ENCODE data around the gene ZFYVE1.

Gene ZFYVE1

DNA sequence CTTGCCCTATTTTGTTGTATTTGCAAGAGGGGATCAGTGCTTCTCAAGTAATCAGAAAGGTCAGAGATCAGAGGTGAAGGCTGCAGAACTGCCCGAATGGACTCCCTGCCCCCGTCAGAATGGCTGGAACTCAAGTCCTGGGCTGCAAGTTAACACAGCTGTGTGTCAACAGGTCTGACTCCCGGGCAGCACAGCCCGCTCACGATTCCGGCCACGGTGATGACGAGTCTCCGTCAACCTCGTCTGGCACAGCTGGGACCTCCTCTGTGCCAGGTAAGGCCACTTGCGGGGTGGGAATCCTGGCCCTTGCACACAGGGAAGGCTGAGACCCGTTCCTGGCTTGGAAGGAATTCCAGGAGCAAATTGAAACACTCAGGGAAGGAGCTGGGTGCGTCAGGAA is 87.3 kb downstream of the ZFYVE1 start:
- H3K27me3 ChIP-seq (ENCODE audit: insufficient read depth, poor library complexity, severe bottlenecking), result no peaks in the 10 kb centered on the region
- TF ChIP-seq CTCF (IDR thresholded peaks at IDR 0.05; ENCODE audit: insufficient read depth, low read length) (no peak), REST (IDR thresholded peaks at IDR 0.05; ENCODE audit: insufficient replicate concordance, low read depth) (no peak), POLR2AphosphoS5 (IDR thresholded peaks at IDR 0.05; ENCODE audit: low read depth) (no peak), SPI1 (IDR thresholded peaks at IDR 0.05; ENCODE audit: borderline replicate concordance, low read depth) (no peak), GABPA (IDR thresholded peaks at IDR 0.05; ENCODE audit: low read depth) (no peak)
- no peak overlapping the region for H3K4me3 ChIP-seq (replicated peaks; ENCODE audit: insufficient read depth, low read length)
- DNase-seq (ENCODE audit: low read depth in 1 of 2, low spot score in 1 of 2), result no peak
- no peak overlapping the region for H3K27ac ChIP-seq (replicated peaks)

DNA sequence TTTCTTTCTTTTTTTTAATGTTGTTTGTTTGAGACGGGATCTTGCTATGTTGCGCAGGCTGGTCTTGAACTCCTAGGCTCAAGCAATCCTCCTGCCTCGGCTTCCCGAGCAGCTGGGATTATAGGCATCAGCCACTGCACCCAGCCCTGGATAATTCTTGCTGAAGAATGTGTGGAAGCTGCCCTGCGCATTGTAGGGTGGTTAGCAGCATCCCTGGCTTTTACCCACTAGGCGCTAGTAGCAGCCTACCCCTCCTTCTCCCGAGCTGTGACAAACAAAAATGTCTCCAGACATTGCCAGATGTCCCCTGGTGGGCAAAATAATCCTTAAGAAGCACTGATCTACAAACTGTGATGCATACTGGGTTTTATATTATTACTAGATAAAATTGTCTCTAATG is 94.0 kb downstream of the ZFYVE1 start:
- no peak overlapping the region for H3K27ac ChIP-seq (replicated peaks)
- no peak for TF ChIP-seq POLR2AphosphoS5 (IDR thresholded peaks at IDR 0.05; ENCODE audit: low read depth)
- no peak overlapping the region for H3K4me3 ChIP-seq (replicated peaks; ENCODE audit: insufficient read depth, low read length)
- DNase-seq (ENCODE audit: low read depth in 1 of 2, low spot score in 1 of 2), result no peak
- no peaks in the 10 kb centered on the region for H3K27me3 ChIP-seq (ENCODE audit: insufficient read depth, poor library complexity, severe bottlenecking)

- no peak for DNase-seq (ENCODE audit: low read depth in 1 of 2, low spot score in 1 of 2)
- Histone ChIP-seq H3K4me3 (replicated peaks; ENCODE audit: insufficient read depth, low read length) (no peak overlapping the region), H3K27ac (replicated peaks) (no peak overlapping the region), H3K27me3 (ENCODE audit: insufficient read depth, poor library complexity, severe bottlenecking) (no peaks in the 10 kb centered on the region)
- TF ChIP-seq CTCF (IDR thresholded peaks at IDR 0.05; ENCODE audit: insufficient read depth, low read length), result no peak
- TF ChIP-seq REST (IDR thresholded peaks at IDR 0.05; ENCODE audit: insufficient replicate concordance, low read depth), result no peak
- no peak for TF ChIP-seq POLR2AphosphoS5 (IDR thresholded peaks at IDR 0.05; ENCODE audit: low read depth)
Measured at GRCh38 chr14:72929316-72930080, 97.4 kb downstream of the ZFYVE1 start.

DNA sequence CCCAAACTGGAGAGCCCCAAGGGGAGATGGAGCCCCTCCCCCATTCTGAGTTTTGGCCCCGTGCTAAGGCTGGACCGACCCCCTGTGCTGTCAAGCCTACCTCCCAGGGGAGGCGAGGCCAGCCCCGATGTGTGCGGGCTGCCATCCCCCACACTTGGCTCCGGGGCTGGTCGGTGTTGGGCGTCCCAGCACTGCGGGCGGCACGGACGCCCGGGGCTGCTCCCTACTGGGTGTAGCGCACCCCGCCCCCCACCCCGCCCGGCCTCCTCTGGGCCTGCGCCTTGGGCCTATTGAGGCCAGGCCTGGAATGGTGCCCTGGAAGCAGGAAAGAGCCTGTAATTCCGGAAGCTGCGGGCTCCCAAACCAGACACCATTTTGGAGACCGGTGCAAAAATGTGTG is 98.0 kb downstream of the ZFYVE1 start:
- no peak overlapping the region for H3K27ac ChIP-seq (replicated peaks)
- DNase-seq (ENCODE audit: low read depth in 1 of 2, low spot score in 1 of 2), result no peak
- no peak overlapping the region for H3K4me3 ChIP-seq (replicated peaks; ENCODE audit: insufficient read depth, low read length)
- no peaks in the 10 kb centered on the region for H3K27me3 ChIP-seq (ENCODE audit: insufficient read depth, poor library complexity, severe bottlenecking)
- TF ChIP-seq GABPA (IDR thresholded peaks at IDR 0.05; ENCODE audit: low read depth), result no peak
- TF ChIP-seq CTCF (IDR thresholded peaks at IDR 0.05; ENCODE audit: insufficient read depth, low read length), result no peak
- TF ChIP-seq REST (IDR thresholded peaks at IDR 0.05; ENCODE audit: insufficient replicate concordance, low read depth), result no peak
- TF ChIP-seq POLR2AphosphoS5 (IDR thresholded peaks at IDR 0.05; ENCODE audit: low read depth), result no peak
- TF ChIP-seq SPI1 (IDR thresholded peaks at IDR 0.05; ENCODE audit: borderline replicate concordance, low read depth), result no peak

Data from HL-60 (cell line).